HL-60 (cell line): ENCODE data around the gene CHST11.

ENCODE experiments used
- GABPA ChIP-seq: IDR thresholded peaks from 2 replicates; pipeline ENCODE4 v1.6.1; 2012; ENCODE audit warnings: low read depth
- POLR2AphosphoS5 ChIP-seq: IDR thresholded peaks from 2 replicates; pipeline ENCODE4 v1.6.1; 2012; ENCODE audit warnings: low read depth
- SPI1 ChIP-seq: IDR thresholded peaks from 2 replicates; pipeline ENCODE4 v1.6.1; 2012; ENCODE audit warnings: low read depth, mild to moderate bottlenecking, borderline replicate concordance
- TF ChIP-seq, protein P1 (sequence below): IDR thresholded peaks from one replicate; pipeline ENCODE4 v1.5.1; 2011; ENCODE audit warnings: low read length, control low read depth, inconsistent platforms; ENCODE audit not compliant: insufficient read depth
- TF ChIP-seq, protein P2 (sequence below): IDR thresholded peaks from 2 replicates; pipeline ENCODE4 v1.6.1; 2012; ENCODE audit warnings: low read depth; ENCODE audit not compliant: insufficient replicate concordance

DNA sequence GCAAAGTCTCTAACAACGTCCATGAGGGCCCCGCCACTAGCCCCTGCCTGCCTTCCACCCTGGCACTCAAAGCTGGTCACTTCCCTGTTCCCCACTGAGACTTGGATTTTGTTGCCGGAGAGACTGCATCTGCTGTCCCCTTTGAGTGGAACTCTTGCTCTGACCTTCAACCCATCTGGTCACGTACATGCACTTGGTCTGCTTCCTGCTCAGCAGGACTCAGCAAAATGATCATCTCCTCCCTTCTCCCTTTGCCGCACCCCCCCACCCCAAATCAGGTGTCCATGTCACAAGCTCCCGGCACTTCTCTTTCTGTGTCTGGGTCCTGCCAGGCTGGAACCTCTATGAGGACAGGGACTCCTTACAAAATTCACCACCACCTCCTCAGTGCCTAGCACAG lies 180.9 kb downstream of the CHST11 start:
- TF ChIP-seq POLR2AphosphoS5 (no peak), GABPA (no peak), SPI1 (no peak)
- TF ChIP-seq, protein P1, sequence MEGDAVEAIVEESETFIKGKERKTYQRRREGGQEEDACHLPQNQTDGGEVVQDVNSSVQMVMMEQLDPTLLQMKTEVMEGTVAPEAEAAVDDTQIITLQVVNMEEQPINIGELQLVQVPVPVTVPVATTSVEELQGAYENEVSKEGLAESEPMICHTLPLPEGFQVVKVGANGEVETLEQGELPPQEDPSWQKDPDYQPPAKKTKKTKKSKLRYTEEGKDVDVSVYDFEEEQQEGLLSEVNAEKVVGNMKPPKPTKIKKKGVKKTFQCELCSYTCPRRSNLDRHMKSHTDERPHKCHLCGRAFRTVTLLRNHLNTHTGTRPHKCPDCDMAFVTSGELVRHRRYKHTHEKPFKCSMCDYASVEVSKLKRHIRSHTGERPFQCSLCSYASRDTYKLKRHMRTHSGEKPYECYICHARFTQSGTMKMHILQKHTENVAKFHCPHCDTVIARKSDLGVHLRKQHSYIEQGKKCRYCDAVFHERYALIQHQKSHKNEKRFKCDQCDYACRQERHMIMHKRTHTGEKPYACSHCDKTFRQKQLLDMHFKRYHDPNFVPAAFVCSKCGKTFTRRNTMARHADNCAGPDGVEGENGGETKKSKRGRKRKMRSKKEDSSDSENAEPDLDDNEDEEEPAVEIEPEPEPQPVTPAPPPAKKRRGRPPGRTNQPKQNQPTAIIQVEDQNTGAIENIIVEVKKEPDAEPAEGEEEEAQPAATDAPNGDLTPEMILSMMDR: no peak
- TF ChIP-seq, protein P2, sequence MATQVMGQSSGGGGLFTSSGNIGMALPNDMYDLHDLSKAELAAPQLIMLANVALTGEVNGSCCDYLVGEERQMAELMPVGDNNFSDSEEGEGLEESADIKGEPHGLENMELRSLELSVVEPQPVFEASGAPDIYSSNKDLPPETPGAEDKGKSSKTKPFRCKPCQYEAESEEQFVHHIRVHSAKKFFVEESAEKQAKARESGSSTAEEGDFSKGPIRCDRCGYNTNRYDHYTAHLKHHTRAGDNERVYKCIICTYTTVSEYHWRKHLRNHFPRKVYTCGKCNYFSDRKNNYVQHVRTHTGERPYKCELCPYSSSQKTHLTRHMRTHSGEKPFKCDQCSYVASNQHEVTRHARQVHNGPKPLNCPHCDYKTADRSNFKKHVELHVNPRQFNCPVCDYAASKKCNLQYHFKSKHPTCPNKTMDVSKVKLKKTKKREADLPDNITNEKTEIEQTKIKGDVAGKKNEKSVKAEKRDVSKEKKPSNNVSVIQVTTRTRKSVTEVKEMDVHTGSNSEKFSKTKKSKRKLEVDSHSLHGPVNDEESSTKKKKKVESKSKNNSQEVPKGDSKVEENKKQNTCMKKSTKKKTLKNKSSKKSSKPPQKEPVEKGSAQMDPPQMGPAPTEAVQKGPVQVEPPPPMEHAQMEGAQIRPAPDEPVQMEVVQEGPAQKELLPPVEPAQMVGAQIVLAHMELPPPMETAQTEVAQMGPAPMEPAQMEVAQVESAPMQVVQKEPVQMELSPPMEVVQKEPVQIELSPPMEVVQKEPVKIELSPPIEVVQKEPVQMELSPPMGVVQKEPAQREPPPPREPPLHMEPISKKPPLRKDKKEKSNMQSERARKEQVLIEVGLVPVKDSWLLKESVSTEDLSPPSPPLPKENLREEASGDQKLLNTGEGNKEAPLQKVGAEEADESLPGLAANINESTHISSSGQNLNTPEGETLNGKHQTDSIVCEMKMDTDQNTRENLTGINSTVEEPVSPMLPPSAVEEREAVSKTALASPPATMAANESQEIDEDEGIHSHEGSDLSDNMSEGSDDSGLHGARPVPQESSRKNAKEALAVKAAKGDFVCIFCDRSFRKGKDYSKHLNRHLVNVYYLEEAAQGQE: no peak
